Hematopoietic multipotent progenitor cell treated with erythropoietin and hydrocortisone succinate and interleukin-3 and kit ligand, for 17 days (in vitro differentiated cells): ENCODE measurements around the gene TRAF2.

ENCODE experiments used
- DNase-seq: peaks from one replicate; pipeline ENCODE4 v3.0.0-alpha.2; 2015; ENCODE audit warnings: low spot score

TRAF2 gene

DNA sequence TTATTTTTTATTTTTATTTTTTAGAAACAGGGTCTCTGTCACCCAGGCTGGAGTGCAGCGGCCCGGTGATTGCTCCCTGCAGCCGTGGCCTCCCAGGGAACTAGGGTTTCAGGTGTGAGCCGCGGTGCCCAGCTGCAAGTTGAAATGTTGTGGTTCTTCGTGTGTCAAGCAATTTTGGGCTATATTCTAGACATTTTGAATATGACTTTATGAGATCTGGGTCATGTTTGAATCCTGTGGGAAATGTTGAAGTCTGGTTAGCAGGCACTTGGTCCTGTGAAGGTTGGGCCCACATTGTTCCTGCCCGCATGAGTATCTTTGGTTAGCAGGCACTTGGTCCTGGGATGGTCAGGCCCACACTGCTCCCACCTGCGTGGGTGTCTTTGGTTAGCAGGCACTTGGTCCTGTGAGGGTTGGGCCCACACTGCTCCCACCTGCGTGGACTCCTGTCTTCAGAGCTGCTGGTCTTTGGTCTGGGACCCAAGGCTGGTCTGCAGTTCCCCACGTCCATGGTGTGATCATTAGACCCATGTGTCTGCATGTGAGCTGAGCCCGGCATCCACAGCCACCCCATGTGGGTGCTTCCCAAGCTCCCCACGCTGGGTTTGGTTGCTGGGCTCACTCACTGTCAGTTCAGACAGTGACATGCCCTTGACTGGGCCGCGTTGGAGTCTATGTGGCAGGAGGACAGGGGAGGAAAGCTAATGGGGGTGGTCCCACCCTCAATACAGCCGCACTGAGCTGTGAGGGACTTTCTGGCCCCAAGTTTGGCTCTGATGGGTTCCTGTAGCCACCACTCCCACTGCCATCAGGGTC, 51.1 kb downstream of the TRAF2 start:
- no peak for DNase-seq

DNA sequence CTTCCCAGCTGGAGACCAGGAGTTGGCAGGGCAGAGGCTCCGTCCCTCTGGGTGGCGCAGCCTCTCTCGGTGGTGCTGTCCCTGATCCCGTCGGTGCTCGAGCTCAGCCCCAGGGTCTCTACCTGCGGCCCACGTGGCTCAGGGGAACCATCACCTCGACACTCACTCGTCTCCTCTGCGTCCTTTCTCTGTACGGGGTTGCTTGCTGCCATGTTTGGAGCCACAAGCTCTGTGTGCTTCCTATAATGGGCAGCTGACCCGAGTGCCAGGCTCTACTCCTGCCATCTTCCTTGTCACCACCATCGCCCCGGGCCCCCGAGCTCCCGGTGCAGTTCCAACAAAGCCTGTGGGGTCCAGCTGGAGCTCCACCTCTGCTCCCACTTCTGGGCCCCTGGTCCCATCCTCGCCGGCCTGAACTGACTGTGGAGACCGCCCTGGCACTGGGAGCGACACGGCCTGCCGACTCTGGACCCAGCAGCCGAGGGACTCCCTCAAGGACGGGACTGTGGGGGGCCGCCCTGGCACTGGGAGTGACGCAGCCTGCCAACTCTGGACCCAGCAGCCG, 53.2 kb downstream of the TRAF2 start:
- DNase-seq: no peak

GRCh38 chr9:136939996-136940525, 53.7 kb downstream of the TRAF2 start:
- DNase-seq: no peak

DNA sequence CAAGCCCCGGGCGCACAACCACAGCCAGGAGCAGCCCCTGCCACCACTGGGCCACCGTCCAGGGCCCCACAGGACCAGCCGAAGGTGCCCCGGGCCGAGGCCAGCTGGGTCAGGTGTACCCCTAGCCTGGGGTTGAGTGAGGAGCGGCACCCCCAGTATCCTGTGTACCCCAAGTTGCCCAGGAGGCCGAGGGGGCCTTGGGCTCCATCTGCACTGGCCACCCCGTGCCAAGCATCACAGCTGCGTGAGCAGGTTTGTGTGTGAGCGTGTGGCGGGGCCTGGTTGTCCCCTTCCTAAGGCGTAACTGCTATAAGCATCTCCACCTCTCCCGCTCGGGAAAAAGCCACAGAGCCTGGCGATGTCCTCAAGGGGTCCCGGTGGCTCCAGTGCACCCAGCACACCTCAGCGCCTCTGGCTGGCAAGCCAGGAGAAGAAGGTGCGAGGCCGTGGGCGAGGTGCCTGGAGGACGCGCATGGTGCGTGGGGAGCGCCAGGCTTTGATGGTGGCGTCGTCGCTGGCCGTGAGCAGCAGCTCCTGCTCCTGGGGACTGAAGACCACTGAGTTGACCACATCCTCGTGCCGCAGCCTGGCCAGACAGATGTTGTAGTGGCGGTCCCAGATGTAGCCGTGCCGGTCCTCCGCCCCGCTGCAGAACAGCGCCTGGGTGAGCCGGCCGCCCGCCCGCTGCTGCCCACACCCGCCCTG, 54.4 kb downstream of the TRAF2 start:
- no peak for DNase-seq

DNA sequence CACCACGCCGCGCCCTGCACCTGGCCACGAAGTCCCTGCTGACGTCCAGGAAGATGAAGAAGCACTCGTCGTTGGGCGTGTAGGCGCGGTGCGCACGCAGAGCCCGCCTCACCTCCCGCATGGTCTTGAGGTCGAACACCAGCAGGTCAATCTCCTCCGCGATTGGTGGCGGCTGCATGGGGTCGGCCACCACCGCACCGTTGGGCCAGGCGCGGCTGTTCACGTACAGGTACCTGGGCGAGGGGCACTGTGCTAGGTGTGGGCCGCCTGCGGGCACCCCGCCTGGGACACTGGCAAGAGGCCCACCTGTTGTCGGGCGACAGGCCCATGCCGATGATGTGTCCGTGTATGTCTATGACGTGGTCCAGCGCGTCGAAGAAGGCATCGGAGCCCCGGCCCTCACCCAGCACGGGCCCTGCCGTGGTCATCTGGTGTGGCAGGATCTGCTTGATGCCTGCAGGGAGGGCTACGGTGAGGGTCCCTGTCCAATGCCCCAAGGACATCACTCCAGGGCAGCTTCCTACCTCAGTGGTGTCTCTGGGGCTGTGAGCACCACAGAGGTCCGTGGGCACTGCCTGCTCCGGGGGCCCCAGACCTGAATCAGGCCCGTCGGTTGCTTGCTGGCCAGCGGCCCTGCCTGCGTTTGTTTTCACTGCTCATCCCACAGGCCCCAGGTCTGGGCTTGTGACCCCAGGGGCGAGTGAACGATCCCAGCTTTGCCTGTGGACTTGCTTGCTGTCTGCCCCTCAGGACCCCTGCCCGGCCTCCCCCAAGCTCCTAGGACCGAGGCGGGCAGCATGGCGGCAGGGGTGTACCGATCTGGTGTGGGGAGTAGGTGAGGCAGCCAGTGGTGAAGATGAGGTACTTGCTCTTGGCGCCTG, 55.2 kb downstream of the TRAF2 start:
- DNase-seq: no peak

DNA sequence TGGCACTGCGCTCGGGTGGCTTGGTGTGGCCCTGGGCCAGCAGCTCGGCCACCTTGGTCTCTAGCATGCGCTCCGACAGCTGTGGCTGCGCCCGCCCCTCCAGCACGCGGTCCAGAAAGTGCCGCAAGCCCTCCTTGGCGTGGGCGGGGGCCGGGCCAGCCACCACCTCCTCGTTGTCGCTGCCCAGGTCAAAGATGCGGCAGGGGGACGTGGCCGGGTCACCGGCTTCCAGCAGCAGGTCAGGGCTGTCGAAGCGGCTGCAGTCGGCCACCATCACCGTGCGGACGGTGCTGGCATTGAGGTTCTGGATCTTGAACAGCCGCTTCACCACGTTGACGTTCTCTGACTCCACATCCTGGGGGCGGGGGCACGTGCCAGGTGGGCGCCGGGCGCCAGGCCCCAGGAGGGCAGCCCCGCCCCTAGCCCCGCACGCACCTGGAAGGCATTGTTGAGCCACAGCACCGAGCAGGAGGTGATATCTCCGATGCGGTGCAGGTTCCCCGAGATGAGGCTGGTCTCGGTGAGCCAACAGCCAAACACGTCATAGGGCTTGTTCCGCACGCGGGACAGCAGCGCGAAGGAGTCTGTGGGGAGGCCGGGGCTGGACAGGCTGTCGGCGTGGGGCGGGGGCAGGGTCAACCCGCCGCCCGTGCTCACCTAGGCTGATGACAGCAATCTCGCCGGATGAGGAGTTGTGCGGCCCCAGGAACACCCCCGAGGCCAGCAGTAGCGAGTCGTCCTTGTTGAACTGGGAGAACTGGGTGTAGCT, 56.0 kb downstream of the TRAF2 start:
- DNase-seq: no peak

GRCh38 chr9:136942881-136943230, 56.5 kb downstream of the TRAF2 start:
- no peak for DNase-seq

DNA sequence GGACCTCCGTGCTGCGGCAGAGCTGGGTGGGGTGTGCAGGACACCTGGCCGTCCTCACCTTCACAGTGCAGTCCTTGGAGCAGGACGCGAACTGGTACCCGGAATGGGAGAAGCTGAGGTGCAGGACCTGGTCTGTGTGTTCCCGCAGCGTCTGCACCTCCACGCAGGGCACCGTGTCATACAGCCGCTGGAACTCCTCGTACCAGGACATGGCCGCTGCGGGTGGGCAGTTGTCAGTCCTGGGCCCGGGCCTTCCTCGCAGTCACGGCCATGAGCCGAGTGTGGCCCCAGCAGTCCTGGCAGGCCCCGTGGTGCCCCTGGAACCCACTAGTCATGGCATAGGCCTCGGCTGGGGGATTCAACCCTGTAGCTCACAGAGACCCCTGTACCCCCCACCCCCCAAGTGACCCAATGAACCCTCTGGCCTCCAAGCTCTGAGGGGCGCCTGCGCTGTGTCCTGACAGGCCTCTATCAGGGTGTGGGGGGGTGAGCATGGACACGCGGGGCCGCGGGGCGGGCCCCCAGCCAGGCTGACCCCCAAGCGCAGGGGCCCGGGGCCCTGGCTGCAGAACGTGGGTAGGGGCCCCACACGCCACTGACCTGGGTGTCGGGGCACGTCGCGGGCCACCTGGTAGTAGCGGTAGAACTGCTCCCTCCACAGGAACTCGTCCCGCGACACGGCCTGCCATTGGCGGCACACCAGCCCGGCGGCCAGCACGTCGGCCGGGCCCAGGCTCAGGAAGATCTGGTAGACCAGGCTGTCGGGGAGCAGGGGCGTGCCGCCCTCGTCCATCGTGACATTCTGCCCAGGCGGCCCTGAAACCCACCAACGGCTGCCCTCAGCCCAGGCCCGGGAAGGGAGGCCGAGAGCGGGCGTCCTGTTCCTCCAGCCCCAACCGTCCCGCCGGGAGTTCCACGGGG, 57.2 kb downstream of the TRAF2 start:
- no peak for DNase-seq

- no peak for DNase-seq
Measured at GRCh38 chr9:136944212-136944518, 57.8 kb downstream of the TRAF2 start.

DNA sequence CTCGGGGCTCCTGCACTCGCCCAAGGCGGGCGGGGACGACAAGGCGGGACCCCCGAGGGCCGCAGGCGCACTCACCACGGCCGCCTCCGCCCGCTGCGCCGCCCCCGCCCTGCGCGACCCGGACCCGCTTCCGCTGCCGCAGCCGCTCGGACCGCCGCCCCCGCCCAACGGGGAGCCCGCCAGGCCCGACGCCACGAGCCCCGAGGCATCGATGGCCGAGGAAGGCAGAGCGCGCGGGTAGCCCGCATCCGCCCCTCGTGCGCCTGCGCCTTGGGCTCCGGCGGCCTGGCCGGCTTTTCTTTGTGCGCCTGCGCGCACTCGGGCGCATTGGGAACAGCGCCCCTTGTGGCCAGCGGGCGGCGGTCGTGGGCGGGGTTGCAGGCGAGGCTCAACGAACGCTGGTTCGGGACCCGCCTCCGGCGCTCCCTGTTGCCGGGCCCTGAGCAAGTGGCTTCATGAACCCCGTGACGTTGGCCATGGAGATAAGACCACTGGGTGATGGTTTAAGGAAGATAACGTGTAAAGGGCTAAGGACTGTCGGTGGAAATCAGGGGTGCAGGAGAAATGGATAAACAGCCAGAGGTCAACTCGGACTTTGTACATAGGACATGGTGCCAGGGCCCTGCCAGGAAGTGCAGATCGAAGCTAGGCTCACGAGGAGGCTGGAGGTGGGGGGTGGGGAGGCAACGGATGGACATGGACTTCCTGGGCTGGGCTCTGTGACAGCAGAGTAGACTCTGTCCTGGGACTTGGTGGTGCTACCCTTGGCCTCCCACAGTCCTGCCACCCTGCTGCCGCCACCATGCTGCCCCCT, 58.4 kb downstream of the TRAF2 start, which contains the start of the genes C8G and FBXW5:
Gene C8G (plus strand): TSS at position 725 of the 814 bp plus-strand sequence. CDS start 78 bp downstream, at position 803.
Gene FBXW5 (minus strand): TSS at position 220 of the 814 bp plus-strand sequence. CDS start 655 bp downstream, outside the sequence.
- peak; percentile 99 for DNase-seq

- DNase-seq: no peak
Measured at GRCh38 chr9:136945333-136946227, 59.3 kb downstream of the TRAF2 start.

GRCh38 chr9:136946228-136947027, 60.1 kb downstream of the TRAF2 start:
- DNase-seq: no peak

DNA sequence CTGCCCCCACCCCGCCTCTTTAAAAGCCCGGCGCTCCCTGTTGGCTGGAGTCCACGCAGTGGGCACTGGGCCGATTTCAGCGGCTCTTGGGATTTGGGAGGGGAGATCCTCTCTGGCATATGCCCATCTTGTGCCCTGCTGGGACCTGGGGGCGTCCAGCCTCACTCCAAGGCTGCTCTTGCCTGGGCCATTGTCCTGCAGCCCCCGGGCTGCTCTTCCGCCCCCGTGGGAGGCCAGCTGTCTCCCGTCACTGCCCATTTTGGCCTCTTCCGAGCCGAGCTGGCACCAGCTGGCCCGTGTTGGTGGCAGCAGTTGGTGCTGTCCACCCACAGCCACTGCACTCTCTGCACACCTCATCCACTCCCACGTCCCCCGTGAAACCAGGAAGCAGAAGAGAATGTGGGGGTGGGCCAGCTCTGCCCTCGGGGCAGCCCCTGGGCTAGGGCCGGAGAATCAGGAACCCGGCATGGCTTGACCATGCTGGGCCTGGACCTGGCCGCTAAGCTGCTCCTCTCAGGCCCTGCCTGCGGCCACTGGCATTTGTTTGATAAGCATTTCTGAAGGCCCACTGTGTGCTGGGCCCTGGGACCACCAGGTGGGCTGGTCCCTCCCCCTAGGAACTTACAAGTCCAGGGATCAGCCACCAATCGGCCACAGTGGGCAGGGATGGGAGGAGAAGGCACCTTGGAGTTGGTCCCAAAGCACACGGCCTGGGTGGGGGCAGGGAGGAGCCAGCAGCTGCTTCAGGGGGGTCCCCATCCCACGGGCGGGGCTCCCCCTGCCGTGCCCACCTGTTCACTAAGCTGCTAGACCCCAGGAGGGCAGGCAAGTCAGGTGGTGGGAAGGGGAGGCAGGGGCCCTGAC, 60.9 kb downstream of the TRAF2 start:
- DNase-seq: no peak

- no peak for DNase-seq
Measured at GRCh38 chr9:136947955-136948510, 61.7 kb downstream of the TRAF2 start.

DNA sequence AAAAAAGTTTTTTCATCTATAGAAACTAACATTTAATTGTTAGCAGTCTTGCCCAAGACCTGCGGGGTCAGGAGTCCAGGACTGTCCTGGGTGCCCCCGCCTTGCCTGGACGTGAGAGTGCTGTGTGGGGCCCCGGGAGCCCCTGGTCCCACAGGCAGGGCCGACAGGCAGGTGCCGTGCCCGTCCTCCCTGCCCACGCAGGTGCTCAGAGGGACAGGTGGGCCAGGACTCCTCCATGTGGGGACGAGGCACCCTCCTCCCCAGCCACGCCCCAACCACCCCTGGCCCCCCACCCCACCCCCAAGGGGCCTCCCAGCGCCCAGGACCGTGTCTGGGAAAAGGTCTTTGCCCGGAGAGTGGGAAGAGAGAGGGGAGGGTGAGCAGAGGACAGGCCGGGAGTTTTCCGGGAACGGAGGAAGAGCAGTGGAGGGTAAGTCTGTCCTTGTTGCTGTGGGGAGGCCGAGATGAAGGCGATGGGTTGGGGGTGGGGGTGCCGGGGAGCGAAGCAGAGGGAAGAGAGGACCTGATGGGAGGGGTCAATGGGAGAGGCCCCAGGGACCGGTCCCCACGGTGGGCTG, 63.0 kb downstream of the TRAF2 start:
- no peak for DNase-seq
